Limb (tissue), 2 donors: ENCODE results near the gene CDK14.
"Not testable (repeated sequence)": the region's sequence is repeated elsewhere in the genome, so short reads cannot be mapped to it uniquely, and the experiment has no call there.

Experiments used
- DNase-seq, 2 donors: peaks; one replicate each; pipeline ENCODE4 v3.0.0-alpha.2; 2016; ENCODE audit errors: extremely low spot score in 2 of 2

CDK14 gene

GRCh38 chr7:90715067-90715466 lies 118.9 kb downstream of the CDK14 start:
- DNase-seq, result no peak

DNA sequence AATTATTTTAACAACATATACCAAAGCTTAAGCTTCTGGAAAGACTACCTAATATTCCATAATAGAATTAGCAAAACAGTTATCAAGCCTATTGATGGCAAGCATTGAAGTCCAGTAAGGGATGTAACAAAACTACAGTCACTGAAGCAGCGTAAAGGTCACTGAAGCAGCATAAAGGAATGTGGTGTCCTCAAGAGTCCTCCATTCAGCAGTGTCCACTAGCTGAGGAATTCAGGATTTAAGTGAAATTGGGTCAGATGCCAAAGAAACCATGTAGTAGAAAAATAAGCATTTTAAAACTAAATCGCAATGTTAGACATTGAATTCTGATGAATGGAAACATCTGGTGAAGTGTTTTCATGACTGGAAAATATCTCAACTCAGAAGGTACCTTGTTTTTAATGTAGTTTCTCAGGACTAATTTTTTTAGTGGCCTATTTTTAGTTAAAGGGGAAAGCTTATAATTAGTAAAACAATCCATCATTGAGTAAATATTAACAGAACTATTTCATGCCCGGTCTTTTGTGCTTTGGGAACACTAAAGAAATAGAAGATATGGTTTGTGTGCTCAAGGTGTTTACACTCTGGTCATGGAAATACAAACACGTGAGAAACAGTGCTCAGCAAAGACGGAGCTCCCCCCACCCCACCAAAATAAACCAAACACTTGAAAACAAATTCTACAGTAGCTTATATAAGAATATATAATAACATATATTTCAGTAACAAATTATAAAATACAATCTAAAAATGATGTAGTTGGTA lies 121.4 kb downstream of the CDK14 start:
- peak in 1 of 2 donors; percentile 31 for DNase-seq

- no peak for DNase-seq
Measured at GRCh38 chr7:90719155-90719554, 123.0 kb downstream of the CDK14 start.

DNA sequence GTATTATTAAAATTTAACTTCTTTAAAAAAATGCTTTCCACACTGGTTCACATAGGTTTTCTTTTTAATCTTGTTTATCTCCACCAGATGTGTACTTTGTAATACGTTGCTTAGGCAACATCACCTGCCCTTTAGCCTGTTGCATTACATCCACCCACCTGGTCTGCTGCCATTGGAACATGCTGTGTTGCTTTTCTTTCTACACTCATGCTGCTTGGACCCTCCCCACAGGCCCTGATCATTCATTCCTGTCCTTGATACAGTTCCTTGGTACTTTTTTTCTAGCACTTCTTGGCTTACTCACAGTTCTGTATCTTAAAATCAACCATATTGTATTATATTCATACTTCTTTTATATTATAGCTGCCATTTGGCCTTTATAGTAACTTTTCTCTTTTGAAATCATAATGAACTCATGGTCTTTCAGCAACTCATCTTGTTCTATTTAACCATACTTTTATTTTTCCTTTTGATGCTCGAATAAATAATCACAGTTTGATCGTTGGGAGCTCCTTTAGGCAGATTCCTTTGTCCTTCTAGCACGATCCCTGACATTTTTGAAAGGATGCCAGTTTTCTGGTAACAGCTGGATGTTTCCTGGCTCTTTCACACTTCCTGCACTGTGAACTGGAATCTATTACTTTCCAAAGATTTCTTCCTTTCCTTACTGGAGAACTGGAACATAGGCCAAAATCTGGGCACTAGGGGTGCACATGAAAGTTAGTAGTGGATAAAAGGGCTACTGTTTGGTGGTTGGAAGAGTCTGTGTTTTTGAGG lies 125.1 kb downstream of the CDK14 start:
- peak in 1 of 2 donors; percentile 87 for DNase-seq

- DNase-seq, result no peak
Measured at GRCh38 chr7:90721869-90722431, 125.8 kb downstream of the CDK14 start.

GRCh38 chr7:90723233-90723632 lies 127.1 kb downstream of the CDK14 start:
- DNase-seq, result no peak

DNA sequence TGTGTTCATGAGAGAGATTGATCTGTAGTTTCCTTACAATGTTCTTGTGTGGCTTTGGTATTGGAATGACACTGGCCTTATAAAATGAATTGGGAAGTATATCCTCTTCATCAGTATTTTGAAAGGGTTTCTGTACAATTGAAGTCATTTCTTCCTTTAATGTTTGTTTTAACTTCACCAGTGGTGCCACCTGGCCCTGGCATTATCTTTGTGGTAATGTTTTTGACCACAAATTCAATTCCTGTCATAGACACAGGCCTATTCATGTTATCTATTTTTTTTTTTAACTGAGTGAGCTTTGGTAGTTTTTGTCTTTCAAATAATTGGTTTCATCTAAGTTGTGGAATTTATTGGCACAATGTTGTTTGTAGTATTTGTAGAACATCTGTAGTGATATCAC lies 127.7 kb downstream of the CDK14 start:
- DNase-seq, result no peak

- no peak for DNase-seq
Measured at GRCh38 chr7:90726120-90726519, 130.0 kb downstream of the CDK14 start.

GRCh38 chr7:90726623-90727022 lies 130.5 kb downstream of the CDK14 start:
- DNase-seq, result no peak

DNA sequence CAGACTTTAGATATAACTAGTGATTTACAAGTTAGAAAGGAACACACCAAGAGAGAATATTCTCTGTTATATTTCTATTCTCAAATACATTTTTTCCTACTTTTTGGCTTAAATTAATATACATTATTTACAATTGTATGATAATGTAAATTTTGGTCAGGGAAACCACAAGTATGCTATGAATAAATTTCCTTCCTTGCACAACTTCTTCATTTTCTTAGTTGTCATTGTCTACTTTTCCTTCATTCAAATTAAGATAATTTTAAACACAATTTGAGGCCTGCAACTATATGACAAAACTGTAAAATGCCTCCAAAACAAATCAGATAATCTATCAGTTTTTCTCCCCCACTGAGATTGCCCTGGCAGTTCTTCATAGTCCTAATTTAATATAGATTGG lies 131.3 kb downstream of the CDK14 start:
- no peak for DNase-seq

DNA sequence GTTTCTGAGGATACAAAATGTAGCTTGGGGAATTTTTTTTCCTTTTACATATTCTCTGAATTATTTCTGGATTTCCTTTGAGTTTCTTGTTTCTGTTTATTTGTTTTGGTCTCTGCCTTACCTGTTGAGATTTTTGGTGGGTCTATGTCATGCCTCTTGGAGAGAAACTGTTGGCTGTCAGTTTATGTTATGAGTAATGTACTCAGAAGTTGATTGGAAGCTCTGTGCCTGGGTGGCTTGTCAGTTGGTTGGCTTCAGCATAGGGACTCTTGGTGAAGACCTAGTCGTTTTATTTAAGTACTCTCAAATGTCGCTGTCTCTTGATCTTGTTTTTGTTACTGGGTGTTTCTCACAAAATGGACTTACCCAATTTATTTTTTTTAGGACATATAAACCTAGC lies 132.4 kb downstream of the CDK14 start:
- DNase-seq, result no peak

GRCh38 chr7:90735611-90736280 lies 139.6 kb downstream of the CDK14 start:
- DNase-seq, result not testable (repeated sequence)

- DNase-seq, result no peak
Measured at GRCh38 chr7:90736316-90736715, 140.2 kb downstream of the CDK14 start.

DNA sequence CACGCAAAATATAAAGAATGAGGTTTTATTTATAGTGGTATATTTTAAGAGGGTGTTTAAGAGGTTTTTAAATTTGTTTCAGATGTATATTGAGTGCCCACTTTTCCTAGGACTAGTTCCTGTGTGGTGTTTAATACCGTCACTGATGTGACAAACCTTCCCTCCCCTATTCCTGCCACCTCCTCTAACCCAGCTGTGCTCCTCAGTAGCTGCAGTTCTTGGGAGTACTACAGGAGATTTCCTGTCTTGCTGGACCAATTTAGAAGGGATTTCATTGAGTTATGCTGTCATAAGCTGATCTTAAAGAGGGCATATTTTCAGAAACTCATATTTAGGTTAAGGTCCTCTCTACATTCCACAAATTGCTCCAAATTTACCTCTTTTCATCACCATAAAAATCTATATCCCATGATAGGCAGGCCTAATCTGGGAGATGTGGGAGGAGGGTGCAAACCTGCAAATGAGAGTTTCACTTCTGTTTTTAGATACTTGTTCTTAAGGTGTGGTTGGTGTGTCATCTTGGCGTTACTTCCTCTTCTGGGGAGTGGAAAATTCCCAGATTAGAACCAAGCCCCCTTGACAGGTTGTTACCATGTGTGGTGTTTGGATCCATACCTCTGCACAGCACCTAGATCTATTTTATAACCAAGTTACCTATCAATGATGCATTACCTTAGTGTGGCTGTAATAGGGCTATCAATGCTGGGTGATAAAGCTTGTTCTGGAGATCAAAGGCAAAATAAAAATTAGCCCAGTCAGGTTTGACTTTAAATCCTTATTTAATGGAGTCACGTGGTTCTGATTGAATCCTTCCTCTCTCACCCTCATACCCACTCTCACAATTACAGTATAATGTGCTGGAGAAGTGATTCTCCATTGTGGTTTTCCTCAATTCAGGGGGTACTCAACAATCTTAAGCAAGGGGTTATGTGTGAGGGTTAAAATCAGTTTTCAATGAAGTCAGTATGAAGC lies 141.1 kb downstream of the CDK14 start:
- no peak for DNase-seq

DNA sequence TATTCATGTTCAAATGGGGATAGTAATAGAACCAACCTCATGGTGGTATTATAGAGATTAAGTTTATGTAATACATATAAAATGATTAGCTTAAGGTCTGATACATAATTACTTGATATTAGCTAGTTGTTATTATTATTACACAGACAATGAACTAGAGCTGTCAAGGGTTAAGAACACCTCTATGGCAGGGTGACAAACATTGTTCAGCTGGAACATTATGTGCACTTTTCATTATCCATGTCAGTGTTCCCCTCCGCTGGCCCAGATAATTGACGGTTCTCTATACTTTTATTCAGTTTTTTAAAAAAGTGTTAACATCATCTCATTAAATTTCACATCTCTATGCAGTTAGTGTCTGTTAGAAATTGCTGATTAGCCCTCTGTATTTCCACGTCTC lies 142.1 kb downstream of the CDK14 start:
- no peak for DNase-seq

- no peak for DNase-seq
Measured at GRCh38 chr7:90739716-90740115, 143.6 kb downstream of the CDK14 start.

- DNase-seq, result no peak
Measured at GRCh38 chr7:90740386-90740785, 144.3 kb downstream of the CDK14 start.

DNA sequence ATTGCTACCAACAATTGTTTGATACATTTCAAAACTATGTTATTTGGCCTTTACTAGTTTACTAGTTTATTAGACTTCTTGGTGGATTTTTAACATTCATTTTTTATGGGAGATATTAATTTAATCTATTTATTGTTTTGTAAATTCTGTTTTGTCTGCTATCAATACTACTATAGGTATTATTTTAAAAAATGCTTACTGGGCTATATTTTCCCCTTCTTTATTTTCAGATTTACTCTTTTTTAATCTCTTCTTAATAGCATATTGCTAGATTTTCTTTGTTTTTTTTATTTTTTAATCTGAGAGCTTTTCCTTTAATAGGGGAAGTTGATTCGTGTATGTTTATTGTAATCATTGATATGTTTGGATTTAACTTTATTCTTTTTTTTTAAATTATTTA lies 147.5 kb downstream of the CDK14 start:
- DNase-seq, result no peak

GRCh38 chr7:90747516-90747915 lies 151.4 kb downstream of the CDK14 start:
- DNase-seq, result no peak

DNA sequence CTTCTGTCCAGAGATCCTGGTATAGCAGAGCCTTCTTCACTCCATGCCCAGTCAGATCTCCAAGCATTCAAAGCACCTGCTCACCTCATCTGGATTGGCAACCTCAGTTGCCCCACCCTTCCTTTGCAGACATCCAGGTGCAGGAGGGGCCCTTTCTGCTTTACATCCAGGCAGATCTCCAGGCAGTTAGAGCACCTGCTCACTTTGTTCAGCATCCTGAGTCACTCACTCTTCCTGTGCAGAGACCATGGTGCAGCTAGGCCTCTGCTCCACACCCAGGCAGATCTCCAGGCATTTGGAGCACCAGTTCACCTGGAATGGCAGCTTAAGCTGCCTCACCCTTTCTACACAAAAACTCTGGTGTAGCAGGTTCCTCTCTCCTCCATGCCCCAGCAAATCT lies 153.1 kb downstream of the CDK14 start:
- DNase-seq, result no peak

- DNase-seq, result no peak
Measured at GRCh38 chr7:90749774-90750173, 153.7 kb downstream of the CDK14 start.
